B cell (primary cell): ENCODE measurements around the gene CTXND2. TPM values are rescaled to one million over a fixed set of nuclear protein-coding genes. Genes with fewer than 3 reads are reported as not detected.

Experiments used
- ATAC-seq: fragments of 200-7000 bp; cut with Tn5 transposase; one replicate; pipeline ENCODE4 v1.10.0; 2021; ENCODE audit warnings: low read depth, mild to moderate bottlenecking, moderate number of reproducible peaks, moderate library complexity
- CTCF ChIA-PET: fragments of 350-600 bp; sonication (Branson Sonifier 250); formaldehyde crosslinking; loops from one replicate; lab custom pipeline; 2021; ENCODE audit warnings: antibody characterized with exemption, inconsistent platforms; lab: Charles Lee
- POLR2A ChIA-PET: fragments of 350-600 bp; sonication (Branson Sonifier 250); formaldehyde crosslinking; loops from one replicate; lab custom pipeline; 2021; ENCODE audit warnings: antibody characterized with exemption; lab: Charles Lee
- DNase-seq: peaks from one replicate; pipeline ENCODE4 v3.0.0; 2013
- H2AFZ ChIP-seq: 2 replicates; pipeline ENCODE4 v1.6.1; 2012; ENCODE audit warnings: mild to moderate bottlenecking, low read depth, low read length; ENCODE audit not compliant: insufficient read depth, poor library complexity, severe bottlenecking
- H3K27ac ChIP-seq, 2 donors: 1 replicate in 1 of 2; 2 replicates in 1 of 2; pipeline ENCODE4 v1.5.1; 2012 to 2013; ENCODE audit warnings: low read length in 2 of 2, mild to moderate bottlenecking in 2 of 2, moderate library complexity in 1 of 2
- H3K27me3 ChIP-seq, 4 experiments: fragments of 200-600 bp in 1 of 4; sonication (generic) in 1 of 4; replicated peaks in 1 of 4; 1 replicate in 2 of 4; 2 replicates in 2 of 4; pipeline versions ENCODE4 v1.6.1 to v1.7.0; 2013 to 2016; ENCODE audit warnings: low read length in 3 of 4, mild to moderate bottlenecking in 2 of 4, mixed read lengths in 1 of 4, moderate library complexity in 1 of 4; ENCODE audit not compliant: insufficient read depth in 4 of 4, control insufficient read depth in 3 of 4; ENCODE audit errors: control extremely low read depth in 1 of 4
- H3K36me3 ChIP-seq, 2 experiments: replicated peaks in 1 of 2; 1 replicate in 1 of 2; 2 replicates in 1 of 2; pipeline versions ENCODE4 v1.6.1 to v1.7.1; 2013; ENCODE audit warnings: low read length in 1 of 2; ENCODE audit not compliant: insufficient read depth in 2 of 2, control insufficient read depth in 1 of 2; ENCODE audit errors: control extremely low read depth in 1 of 2, extremely low read depth in 1 of 2
- H3K4me1 ChIP-seq, 2 donors: fragments of 200-600 bp in 1 of 2; sonication (generic) in 1 of 2; 1 replicate in 1 of 2; 2 replicates in 1 of 2; pipeline versions ENCODE4 v1.5.1 to v1.6.1; 2013 to 2017; ENCODE audit warnings: low read length in 2 of 2; ENCODE audit not compliant: control insufficient read depth in 2 of 2, insufficient read depth in 2 of 2
- H3K4me2 ChIP-seq: replicated peaks from 2 replicates; pipeline ENCODE3; 2012; ENCODE audit warnings: mild to moderate bottlenecking, low read depth, low read length; ENCODE audit not compliant: poor library complexity, severe bottlenecking
- H3K4me3 ChIP-seq, 5 experiments: fragments of 200-600 bp in 1 of 5; sonication (generic) in 1 of 5; 1 replicate in 3 of 5; 2 replicates in 2 of 5; pipeline versions ENCODE4 v1.5.1 to v1.7.0; 2011 to 2016; ENCODE audit warnings: low read length in 4 of 5, mild to moderate bottlenecking in 4 of 5, low read depth in 2 of 5, control low read depth in 1 of 5, moderate library complexity in 1 of 5; ENCODE audit not compliant: insufficient read depth in 1 of 5; ENCODE audit errors: control extremely low read depth in 1 of 5, extremely low read depth in 1 of 5
- H3K79me2 ChIP-seq: fragments of 200-600 bp; sonication (generic); one replicate; pipeline ENCODE4 v1.6.0; 2016; ENCODE audit warnings: low read length; ENCODE audit not compliant: control insufficient read depth, insufficient read depth
- H3K9ac ChIP-seq: fragments of 200-600 bp; sonication (generic); 2 replicates; pipeline ENCODE4 v1.6.1; 2017; ENCODE audit warnings: mild to moderate bottlenecking, low read length, moderate library complexity
- H3K9me3 ChIP-seq, 3 donors: one replicate each; pipeline versions ENCODE4 v1.6.1 to v1.7.1; 2013; ENCODE audit warnings: low read length in 2 of 3; ENCODE audit not compliant: control insufficient read depth in 2 of 3, insufficient read depth in 1 of 3; ENCODE audit errors: control extremely low read depth in 1 of 3
- H4K20me1 ChIP-seq: 2 replicates; pipeline ENCODE4 v1.6.0; 2012; ENCODE audit warnings: mild to moderate bottlenecking, low read length; ENCODE audit not compliant: insufficient read depth, control insufficient read depth, poor library complexity, severe bottlenecking
- H3K27ac Mint-ChIP-seq: one replicate; pipeline ENCODE4 v1.8.0; 2021; ENCODE audit warnings: mixed read lengths
- H3K27me3 Mint-ChIP-seq: one replicate; pipeline ENCODE4 v1.8.0; 2021; ENCODE audit warnings: mixed read lengths
- H3K4me1 Mint-ChIP-seq: one replicate; pipeline ENCODE4 v1.8.0; 2021; ENCODE audit warnings: mixed read lengths
- H3K4me3 Mint-ChIP-seq: one replicate; pipeline ENCODE4 v1.8.0; 2021; ENCODE audit warnings: mixed read lengths
- H3K9me3 Mint-ChIP-seq: one replicate; pipeline ENCODE4 v1.8.0; 2022; ENCODE audit warnings: mixed read lengths; ENCODE audit not compliant: insufficient read depth
- EZH2 ChIP-seq: IDR thresholded peaks from 2 replicates; pipeline ENCODE4 v1.6.1; 2012; ENCODE audit warnings: borderline replicate concordance, low read depth, mild to moderate bottlenecking, moderate library complexity, low read length; ENCODE audit not compliant: insufficient read depth, poor library complexity, severe bottlenecking
- WGBS: methylation state at CpG from one replicate; pipeline ENCODE4 v1.1.5; 2013; ENCODE audit warnings: missing lambda C conversion rate; ENCODE audit not compliant: insufficient coverage; 5-methylcytosine and 5-hydroxymethylcytosine counted together
- intact Hi-C: fragments of 100-400 bp; cut with micrococcal nuclease; formaldehyde crosslinking; loops from one replicate; pipeline ENCODE4 v1.10.0; 2022
- polyA plus RNA-seq: library from polyadenylated mRNA; depleted of rRNA; stranded (reverse); fragments of >200 nt; gene quantifications from 2 replicates; pipeline ENCODE4 v1.2.3, GENCODE V29; 2012
- total RNA-seq, 2 donors: library from RNA; stranded (reverse); fragments of 120-200 nt in 1 of 2; gene quantifications; 1 replicate in 1 of 2; 2 replicates in 1 of 2; pipeline versions ENCODE4 v1.2.3 to v1.2.4, GENCODE V29; 2013 to 2022
- TF ChIP-seq, protein P1 (sequence below): fragments of 200-600 bp; IDR thresholded peaks from one replicate; pipeline ENCODE4 v1.8.0; 2022; ENCODE audit warnings: antibody characterized with exemption, mild to moderate bottlenecking

Gene CTXND2
- total and polyA plus RNA-seq, 2 donors (not counting 1 experiment from before 2014, with no cell fraction given) = not detected

DNA sequence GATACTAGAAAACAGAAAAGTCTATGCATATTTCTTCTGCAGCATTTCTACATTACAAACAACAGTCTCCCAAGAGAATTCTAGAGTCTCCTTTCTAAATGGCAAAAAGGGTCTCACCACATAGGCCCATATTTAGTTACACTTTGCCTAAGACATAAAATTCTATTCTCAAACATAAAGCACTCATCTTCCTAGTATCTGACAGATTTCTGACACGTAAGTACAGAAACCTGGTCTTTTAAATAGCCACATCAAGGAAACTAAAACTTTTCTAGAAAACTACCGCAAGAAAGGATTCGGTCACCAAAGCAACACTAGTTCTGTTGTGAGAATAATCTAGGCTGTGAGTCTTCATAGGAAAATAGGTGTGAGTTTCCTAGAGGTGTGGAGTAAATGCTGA lies 45.3 kb upstream of the CTXND2 start:
- Mint-ChIP-seq H3K27ac (no peak overlapping the region), H3K27me3 (no peaks in the 10 kb centered on the region), H3K4me3 (no peak overlapping the region), H3K4me1 (no peaks in the 10 kb centered on the region), H3K9me3 (no peaks in the 10 kb centered on the region)
- intact Hi-C loops = no loop called here
- Histone ChIP-seq H3K27me3 (no peaks in the 10 kb centered on the region), H3K27ac (no peak overlapping the region), H3K79me2 (no peaks in the 10 kb centered on the region), H3K4me2 (no peak overlapping the region), H3K4me1 (no peaks in the 10 kb centered on the region), H3K36me3 (peaks cover 12 to 19% of the 10 kb centered on the region in 2 experiments), H4K20me1 (no peaks in the 10 kb centered on the region), H3K9me3 (no peaks in the 10 kb centered on the region), H3K4me3 (no peak overlapping the region), H3K9ac (no peak overlapping the region), H2AFZ (no peak overlapping the region)
- CTCF ChIA-PET = no interaction called here
- DNase-seq = no peak
- ATAC-seq = no peak
- TF ChIP-seq, protein P1, sequence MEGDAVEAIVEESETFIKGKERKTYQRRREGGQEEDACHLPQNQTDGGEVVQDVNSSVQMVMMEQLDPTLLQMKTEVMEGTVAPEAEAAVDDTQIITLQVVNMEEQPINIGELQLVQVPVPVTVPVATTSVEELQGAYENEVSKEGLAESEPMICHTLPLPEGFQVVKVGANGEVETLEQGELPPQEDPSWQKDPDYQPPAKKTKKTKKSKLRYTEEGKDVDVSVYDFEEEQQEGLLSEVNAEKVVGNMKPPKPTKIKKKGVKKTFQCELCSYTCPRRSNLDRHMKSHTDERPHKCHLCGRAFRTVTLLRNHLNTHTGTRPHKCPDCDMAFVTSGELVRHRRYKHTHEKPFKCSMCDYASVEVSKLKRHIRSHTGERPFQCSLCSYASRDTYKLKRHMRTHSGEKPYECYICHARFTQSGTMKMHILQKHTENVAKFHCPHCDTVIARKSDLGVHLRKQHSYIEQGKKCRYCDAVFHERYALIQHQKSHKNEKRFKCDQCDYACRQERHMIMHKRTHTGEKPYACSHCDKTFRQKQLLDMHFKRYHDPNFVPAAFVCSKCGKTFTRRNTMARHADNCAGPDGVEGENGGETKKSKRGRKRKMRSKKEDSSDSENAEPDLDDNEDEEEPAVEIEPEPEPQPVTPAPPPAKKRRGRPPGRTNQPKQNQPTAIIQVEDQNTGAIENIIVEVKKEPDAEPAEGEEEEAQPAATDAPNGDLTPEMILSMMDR = no peak
- no peak for TF ChIP-seq EZH2
- POLR2A ChIA-PET = no interaction called here
- WGBS = no CpG with 5 or more reads among the region's 3 CpGs

DNA sequence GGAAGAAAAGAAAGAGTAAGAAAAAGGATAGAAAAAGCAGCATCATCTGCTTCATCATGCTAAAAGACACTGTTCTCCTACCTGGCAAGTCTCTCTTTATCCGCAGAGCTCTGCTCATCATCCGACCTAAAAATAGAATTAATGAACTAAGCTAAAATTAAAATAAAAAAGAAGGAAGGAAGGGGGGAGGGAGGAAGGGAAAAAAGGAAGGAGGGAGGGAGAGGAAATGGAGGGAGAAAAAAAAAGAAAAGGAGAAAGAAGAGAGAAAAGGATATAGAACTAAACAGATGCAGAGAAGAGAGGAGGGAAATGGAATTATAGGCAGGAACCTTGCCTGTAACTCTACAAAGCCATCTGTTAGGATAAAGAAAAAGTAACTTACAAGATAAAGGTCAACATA lies 44.6 kb upstream of the CTXND2 start:
- H3K4me1 ChIP-seq = no peaks in the 10 kb centered on the region
- ChIA-PET POLR2A (interaction anchor here (0.7 kb wide), 1 partner anchor 22 kb away, joined by 8 read pairs; no protein-coding TSS in a partner anchor), CTCF (no interaction called here)
- DNase-seq (no peak), ATAC-seq (no peak)
- no peak overlapping the region for H2AFZ ChIP-seq
- no peak for TF ChIP-seq EZH2
- TF ChIP-seq, protein P1 = no peak
- H3K9ac ChIP-seq = no peak overlapping the region
- H3K79me2 ChIP-seq = no peaks in the 10 kb centered on the region
- no CpG with 5 or more reads among the region's 2 CpGs for WGBS
- H3K4me2 ChIP-seq = no peak overlapping the region
- Mint-ChIP-seq H3K4me1 (no peaks in the 10 kb centered on the region), H3K9me3 (no peaks in the 10 kb centered on the region), H3K27ac (no peak overlapping the region), H3K27me3 (no peaks in the 10 kb centered on the region), H3K4me3 (no peak overlapping the region)
- H3K27ac ChIP-seq = no peak overlapping the region
- no peaks in the 10 kb centered on the region for H3K9me3 ChIP-seq
- peaks cover 14 to 15% of the 10 kb centered on the region in 2 experiments for H3K36me3 ChIP-seq
- no peak overlapping the region for H3K4me3 ChIP-seq
- H3K27me3 ChIP-seq = no peaks in the 10 kb centered on the region
- intact Hi-C loops = no loop called here
- no peaks in the 10 kb centered on the region for H4K20me1 ChIP-seq
